H9 (cell line): ENCODE results near the gene PLAC1. TPM values are rescaled to one million over a fixed set of nuclear protein-coding genes. Genes with fewer than 3 reads are reported as not detected.

Experiments
- DNase-seq: peaks from one replicate; pipeline ENCODE4 v3.0.0-alpha.2; 2017
- H2AFZ ChIP-seq: one replicate; pipeline ENCODE4 v1.6.1; 2013; ENCODE audit warnings: mild to moderate bottlenecking, low read length, control low read depth, moderate library complexity
- H2AK5ac ChIP-seq: 2 replicates; pipeline ENCODE4 v1.6.1; 2013; ENCODE audit warnings: low read length, control low read depth, mixed read lengths; ENCODE audit not compliant: insufficient read length
- H2BK120ac ChIP-seq: one replicate; pipeline ENCODE4 v1.6.1; 2013; ENCODE audit warnings: low read depth, mild to moderate bottlenecking, low read length, control low read depth, inconsistent platforms; ENCODE audit not compliant: poor library complexity, severe bottlenecking
- H2BK12ac ChIP-seq: 2 replicates; pipeline ENCODE4 v1.6.1; 2013; ENCODE audit warnings: low read length, control low read depth, mixed read lengths, low read depth; ENCODE audit not compliant: insufficient read length
- H2BK15ac ChIP-seq: 2 replicates; pipeline ENCODE4 v1.6.1; 2013; ENCODE audit warnings: low read depth, low read length, control low read depth
- H2BK20ac ChIP-seq: one replicate; pipeline ENCODE4 v1.6.1; 2013; ENCODE audit warnings: low read depth, mild to moderate bottlenecking, low read length, control low read depth, inconsistent platforms; ENCODE audit not compliant: poor library complexity, severe bottlenecking
- H2BK5ac ChIP-seq: 2 replicates; pipeline ENCODE4 v1.6.1; 2013; ENCODE audit warnings: low read length, control low read depth, mixed read lengths; ENCODE audit not compliant: insufficient read length
- H3K14ac ChIP-seq: 2 replicates; pipeline ENCODE4 v1.6.1; 2013; ENCODE audit warnings: low read length, control low read depth; ENCODE audit not compliant: insufficient read depth
- H3K18ac ChIP-seq: 2 replicates; pipeline ENCODE4 v1.6.1; 2013; ENCODE audit warnings: low read depth, mild to moderate bottlenecking, mixed read lengths, low read length, control low read depth; ENCODE audit not compliant: insufficient read length
- H3K23ac ChIP-seq: 2 replicates; pipeline ENCODE4 v1.6.1; 2013; ENCODE audit warnings: low read length, control low read depth, mixed read lengths, low read depth; ENCODE audit not compliant: insufficient read length
- H3K23me2 ChIP-seq: 2 replicates; pipeline ENCODE4 v1.6.1; 2013; ENCODE audit warnings: low read depth, mild to moderate bottlenecking, mixed read lengths, low read length, control low read depth; ENCODE audit not compliant: insufficient read length, poor library complexity, severe bottlenecking
- H3K27ac ChIP-seq: 2 replicates; pipeline ENCODE4 v1.5.1; 2013; ENCODE audit warnings: low read length, control low read depth, mixed read lengths, low read depth; ENCODE audit not compliant: insufficient read length
- H3K27me3 ChIP-seq: 2 replicates; pipeline ENCODE4 v1.6.1; 2013; ENCODE audit warnings: low read length, control low read depth, inconsistent platforms; ENCODE audit not compliant: insufficient read depth
- H3K4ac ChIP-seq: 2 replicates; pipeline ENCODE4 v1.6.1; 2013; ENCODE audit warnings: low read depth, mild to moderate bottlenecking, control low read depth, inconsistent platforms, low read length, moderate library complexity
- H3K4me1 ChIP-seq: 2 replicates; pipeline ENCODE4 v1.6.1; 2013; ENCODE audit warnings: low read length, control low read depth, inconsistent platforms; ENCODE audit not compliant: insufficient read depth
- H3K4me2 ChIP-seq: 2 replicates; pipeline ENCODE4 v1.6.1; 2013; ENCODE audit warnings: low read length, control low read depth, mixed read lengths; ENCODE audit not compliant: insufficient read length, insufficient read depth
- H3K56ac ChIP-seq: 2 replicates; pipeline ENCODE4 v1.6.1; 2013; ENCODE audit warnings: low read depth, mild to moderate bottlenecking, mixed read lengths, low read length, control low read depth; ENCODE audit not compliant: insufficient read length
- H3K79me1 ChIP-seq: 2 replicates; pipeline ENCODE4 v1.6.1; 2013; ENCODE audit warnings: low read depth, mild to moderate bottlenecking, moderate library complexity, low read length, control low read depth, inconsistent platforms; ENCODE audit not compliant: insufficient read depth, poor library complexity, severe bottlenecking
- H3K79me2 ChIP-seq: 2 replicates; pipeline ENCODE4 v1.6.1; 2013; ENCODE audit warnings: low read length, control low read depth, inconsistent platforms; ENCODE audit not compliant: insufficient read depth
- H3K9ac ChIP-seq: 2 replicates; pipeline ENCODE4 v1.6.1; 2013; ENCODE audit warnings: low read length, control low read depth, mixed read lengths; ENCODE audit not compliant: insufficient read length; ENCODE audit errors: extremely low read depth
- H3K9me3 ChIP-seq: one replicate; pipeline ENCODE4 v1.6.1; 2013; ENCODE audit warnings: low read depth, low read length, inconsistent platforms; ENCODE audit not compliant: control insufficient read depth
- H3T11ph ChIP-seq: one replicate; pipeline ENCODE4 v1.6.1; 2013; ENCODE audit warnings: mild to moderate bottlenecking, low read length, control low read depth, inconsistent platforms
- H4K20me1 ChIP-seq: one replicate; pipeline ENCODE4 v1.6.1; 2013; ENCODE audit not compliant: control insufficient read depth, insufficient read length, insufficient read depth
- H4K5ac ChIP-seq: 2 replicates; pipeline ENCODE4 v1.6.1; 2013; ENCODE audit warnings: low read depth, mild to moderate bottlenecking, mixed read lengths, low read length, control low read depth; ENCODE audit not compliant: insufficient read length
- H4K8ac ChIP-seq: replicated peaks from 2 replicates; pipeline ENCODE4 v1.6.1; 2013; ENCODE audit warnings: low read length, control low read depth, mixed read lengths, low read depth; ENCODE audit not compliant: insufficient read length
- H4K91ac ChIP-seq: 2 replicates; pipeline ENCODE4 v1.6.1; 2013; ENCODE audit warnings: low read depth, mild to moderate bottlenecking, moderate library complexity, mixed read lengths, low read length, control low read depth; ENCODE audit not compliant: insufficient read length
- H3K27ac Mint-ChIP-seq, 3 experiments: 2 replicates in 2 of 3; 3 replicates in 1 of 3; pipeline ENCODE4 v1.8.0; 2020 to 2021; ENCODE audit warnings: mixed read lengths in 3 of 3, mild to moderate bottlenecking in 1 of 3, moderate library complexity in 1 of 3
- H3K27me3 Mint-ChIP-seq: 2 replicates; pipeline ENCODE4 v1.8.0; 2021; ENCODE audit warnings: low read depth, mild to moderate bottlenecking, moderate library complexity, mixed read lengths
- H3K36me3 Mint-ChIP-seq, 3 experiments: 2 replicates in 2 of 3; 3 replicates in 1 of 3; pipeline ENCODE4 v1.8.0; 2020 to 2021; ENCODE audit warnings: low read depth in 3 of 3, mixed read lengths in 3 of 3; ENCODE audit not compliant: insufficient read depth in 1 of 3
- H3K4me1 Mint-ChIP-seq, 2 experiments: 2 replicates each; pipeline ENCODE4 v1.8.0; 2020; ENCODE audit warnings: mixed read lengths in 2 of 2
- H3K4me3 Mint-ChIP-seq, 2 experiments: 2 replicates in 1 of 2; 3 replicates in 1 of 2; pipeline ENCODE4 v1.8.0; 2020 to 2021; ENCODE audit warnings: mild to moderate bottlenecking in 2 of 2, mixed read lengths in 2 of 2, moderate library complexity in 1 of 2
- H3K9me3 Mint-ChIP-seq, 2 experiments: 2 replicates in 1 of 2; 3 replicates in 1 of 2; pipeline ENCODE4 v1.8.0; 2020; ENCODE audit warnings: mild to moderate bottlenecking in 2 of 2, mixed read lengths in 2 of 2, moderate library complexity in 1 of 2
- WGBS: extraction: QIAGEN DNeasy Blood & Tissue Kit; methylation state at CpG from one replicate; pipeline ENCODE4 v1.1.7; 2013; ENCODE audit warnings: missing lambda C conversion rate, low lambda C conversion rate, mixed read lengths; ENCODE audit not compliant: insufficient read length; ENCODE audit errors: extremely low coverage; 5-methylcytosine and 5-hydroxymethylcytosine counted together
- long read RNA-seq: library from polyadenylated mRNA; unstranded; transcript quantifications from one replicate; pipeline ENCODE4 v2.0.0, GENCODE V29; 2020
- total RNA-seq: library from RNA; stranded (reverse); gene quantifications from 2 replicates; pipeline ENCODE4 v1.2.1, GENCODE V29; 2021
- TF ChIP-seq, protein P1 (sequence below): fragments of 200-600 bp; sonication (generic); conservative IDR thresholded peaks from 3 replicates; pipeline ENCODE4 v1.8.0; 2021; ENCODE audit warnings: antibody characterized with exemption, mild to moderate bottlenecking

PLAC1 gene, protein sequence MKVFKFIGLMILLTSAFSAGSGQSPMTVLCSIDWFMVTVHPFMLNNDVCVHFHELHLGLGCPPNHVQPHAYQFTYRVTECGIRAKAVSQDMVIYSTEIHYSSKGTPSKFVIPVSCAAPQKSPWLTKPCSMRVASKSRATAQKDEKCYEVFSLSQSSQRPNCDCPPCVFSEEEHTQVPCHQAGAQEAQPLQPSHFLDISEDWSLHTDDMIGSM
- 0.50 and 0.68 TPM in 2 replicates for total RNA-seq
- long read RNA-seq, partial matches to known transcripts = 0 of 1 reads
- long read RNA-seq, other reads (novel, unspliced or antisense) = 1 of 1 reads

DNA sequence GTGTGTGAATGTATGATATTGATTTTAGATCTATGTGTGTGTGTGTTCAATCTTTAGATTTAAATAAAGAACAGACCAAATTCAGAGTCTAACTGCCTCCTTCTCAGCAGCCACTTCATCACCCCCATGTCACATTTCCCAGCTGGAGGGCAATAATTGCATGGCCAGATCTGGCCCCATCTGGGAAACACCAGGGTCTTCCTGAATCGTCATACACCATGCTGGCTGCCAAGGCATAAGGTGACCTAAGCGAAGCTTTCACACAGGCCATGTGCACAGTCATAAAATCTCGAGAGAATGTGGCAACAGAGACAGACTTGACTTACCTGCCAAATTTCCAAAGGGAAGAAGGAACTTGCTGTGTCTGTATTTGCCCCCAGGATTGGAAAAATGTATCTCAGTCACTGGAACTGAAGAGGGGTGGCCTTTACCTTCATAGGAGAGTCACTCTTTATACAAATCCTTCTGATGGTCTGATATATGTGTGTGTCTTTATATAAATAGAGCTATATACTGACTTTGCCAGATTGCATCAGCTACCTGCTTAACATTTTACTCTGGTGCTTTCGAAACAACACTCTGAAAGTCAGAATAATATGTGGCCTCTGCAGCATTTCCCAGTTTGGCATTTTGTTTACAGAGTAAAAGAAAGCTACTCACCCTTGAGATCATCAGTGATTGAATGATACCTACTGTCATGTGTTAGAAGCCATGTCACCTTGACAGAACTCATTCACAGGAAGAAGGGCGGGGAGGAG lies at the start of gene PLAC1:
Gene PLAC1 (minus strand): TSS at position 470 of the 758 bp plus-strand sequence. CDS start 91,789 bp downstream, outside the sequence.
- no peaks in the 10 kb centered on the region; a peak in 2 of 7 replicates for H3K36me3 Mint-ChIP-seq
- no peaks in the 10 kb centered on the region for H3K79me2 ChIP-seq
- no peaks in the 10 kb centered on the region for H3K79me1 ChIP-seq
- peaks cover 0 to 64% of the 10 kb centered on the region in 2 experiments; a peak in 2 of 5 replicates for H3K9me3 Mint-ChIP-seq
- H3K27ac ChIP-seq = no peak within 1 kb of the TSS
- H3K27me3 ChIP-seq = no peaks in the 10 kb centered on the region
- H3K4me1 Mint-ChIP-seq = peaks cover 9% of the 10 kb centered on the region in 2 experiments; a peak in 3 of 4 replicates
- H3K4me3 Mint-ChIP-seq = no peak within 1 kb of the TSS
- no peak within 1 kb of the TSS for H3K23ac ChIP-seq
- H3K9ac ChIP-seq = no peak within 1 kb of the TSS
- H2AFZ ChIP-seq = no peak within 1 kb of the TSS
- no peak within 1 kb of the TSS for H3K4ac ChIP-seq
- no peak within 1 kb of the TSS for H4K5ac ChIP-seq
- H2BK120ac ChIP-seq = no peak within 1 kb of the TSS
- no peaks in the 10 kb centered on the region; the same call in 1 of the 2 replicates for H3K4me1 ChIP-seq
- WGBS = no CpG with 5 or more reads among the region's 5 CpGs
- no peak within 1 kb of the TSS; a peak in 2 of 7 replicates for H3K27ac Mint-ChIP-seq
- no peak within 1 kb of the TSS for H2BK12ac ChIP-seq
- H3T11ph ChIP-seq = no peak within 1 kb of the TSS
- H2BK5ac ChIP-seq = no peak within 1 kb of the TSS
- DNase-seq = no peak
- H2AK5ac ChIP-seq = no peak within 1 kb of the TSS
- no peak within 1 kb of the TSS for H3K56ac ChIP-seq
- H4K20me1 ChIP-seq = no peaks in the 10 kb centered on the region
- no peak within 1 kb of the TSS for H4K8ac ChIP-seq
- no peak within 1 kb of the TSS for H4K91ac ChIP-seq
- H2BK15ac ChIP-seq = no peak within 1 kb of the TSS
- H3K27me3 Mint-ChIP-seq = peaks cover 1% of the 10 kb centered on the region; the same call in 1 of the 2 replicates
- no peak within 1 kb of the TSS for H3K18ac ChIP-seq
- TF ChIP-seq, protein P1, sequence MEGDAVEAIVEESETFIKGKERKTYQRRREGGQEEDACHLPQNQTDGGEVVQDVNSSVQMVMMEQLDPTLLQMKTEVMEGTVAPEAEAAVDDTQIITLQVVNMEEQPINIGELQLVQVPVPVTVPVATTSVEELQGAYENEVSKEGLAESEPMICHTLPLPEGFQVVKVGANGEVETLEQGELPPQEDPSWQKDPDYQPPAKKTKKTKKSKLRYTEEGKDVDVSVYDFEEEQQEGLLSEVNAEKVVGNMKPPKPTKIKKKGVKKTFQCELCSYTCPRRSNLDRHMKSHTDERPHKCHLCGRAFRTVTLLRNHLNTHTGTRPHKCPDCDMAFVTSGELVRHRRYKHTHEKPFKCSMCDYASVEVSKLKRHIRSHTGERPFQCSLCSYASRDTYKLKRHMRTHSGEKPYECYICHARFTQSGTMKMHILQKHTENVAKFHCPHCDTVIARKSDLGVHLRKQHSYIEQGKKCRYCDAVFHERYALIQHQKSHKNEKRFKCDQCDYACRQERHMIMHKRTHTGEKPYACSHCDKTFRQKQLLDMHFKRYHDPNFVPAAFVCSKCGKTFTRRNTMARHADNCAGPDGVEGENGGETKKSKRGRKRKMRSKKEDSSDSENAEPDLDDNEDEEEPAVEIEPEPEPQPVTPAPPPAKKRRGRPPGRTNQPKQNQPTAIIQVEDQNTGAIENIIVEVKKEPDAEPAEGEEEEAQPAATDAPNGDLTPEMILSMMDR = no peak
- H3K23me2 ChIP-seq = no peaks in the 10 kb centered on the region
- H3K4me2 ChIP-seq = no peak within 1 kb of the TSS
- no peak within 1 kb of the TSS for H3K14ac ChIP-seq
- H2BK20ac ChIP-seq = no peak within 1 kb of the TSS
- H3K9me3 ChIP-seq = no peaks in the 10 kb centered on the region
